ENCODE data around the gene KLHL1.
"Not testable (repeated sequence)": the region's sequence is repeated elsewhere in the genome, so short reads cannot be mapped to it uniquely, and the experiment has no call there.

KLHL1 gene, protein sequence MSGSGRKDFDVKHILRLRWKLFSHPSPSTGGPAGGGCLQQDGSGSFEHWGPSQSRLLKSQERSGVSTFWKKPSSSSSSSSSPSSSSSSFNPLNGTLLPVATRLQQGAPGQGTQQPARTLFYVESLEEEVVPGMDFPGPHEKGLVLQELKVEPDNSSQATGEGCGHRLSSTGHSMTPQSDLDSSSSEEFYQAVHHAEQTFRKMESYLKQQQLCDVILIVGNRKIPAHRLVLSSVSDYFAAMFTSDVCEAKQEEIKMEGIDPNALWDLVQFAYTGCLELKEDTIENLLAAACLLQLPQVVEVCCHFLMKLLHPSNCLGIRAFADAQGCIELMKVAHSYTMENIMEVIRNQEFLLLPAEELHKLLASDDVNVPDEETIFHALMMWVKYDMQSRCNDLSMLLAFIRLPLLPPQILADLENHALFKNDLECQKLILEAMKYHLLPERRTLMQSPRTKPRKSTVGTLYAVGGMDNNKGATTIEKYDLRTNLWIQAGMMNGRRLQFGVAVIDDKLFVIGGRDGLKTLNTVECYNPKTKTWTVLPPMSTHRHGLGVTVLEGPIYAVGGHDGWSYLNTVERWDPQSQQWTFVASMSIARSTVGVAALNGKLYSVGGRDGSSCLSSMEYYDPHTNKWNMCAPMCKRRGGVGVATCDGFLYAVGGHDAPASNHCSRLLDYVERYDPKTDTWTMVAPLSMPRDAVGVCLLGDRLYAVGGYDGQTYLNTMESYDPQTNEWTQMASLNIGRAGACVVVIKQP

DNA sequence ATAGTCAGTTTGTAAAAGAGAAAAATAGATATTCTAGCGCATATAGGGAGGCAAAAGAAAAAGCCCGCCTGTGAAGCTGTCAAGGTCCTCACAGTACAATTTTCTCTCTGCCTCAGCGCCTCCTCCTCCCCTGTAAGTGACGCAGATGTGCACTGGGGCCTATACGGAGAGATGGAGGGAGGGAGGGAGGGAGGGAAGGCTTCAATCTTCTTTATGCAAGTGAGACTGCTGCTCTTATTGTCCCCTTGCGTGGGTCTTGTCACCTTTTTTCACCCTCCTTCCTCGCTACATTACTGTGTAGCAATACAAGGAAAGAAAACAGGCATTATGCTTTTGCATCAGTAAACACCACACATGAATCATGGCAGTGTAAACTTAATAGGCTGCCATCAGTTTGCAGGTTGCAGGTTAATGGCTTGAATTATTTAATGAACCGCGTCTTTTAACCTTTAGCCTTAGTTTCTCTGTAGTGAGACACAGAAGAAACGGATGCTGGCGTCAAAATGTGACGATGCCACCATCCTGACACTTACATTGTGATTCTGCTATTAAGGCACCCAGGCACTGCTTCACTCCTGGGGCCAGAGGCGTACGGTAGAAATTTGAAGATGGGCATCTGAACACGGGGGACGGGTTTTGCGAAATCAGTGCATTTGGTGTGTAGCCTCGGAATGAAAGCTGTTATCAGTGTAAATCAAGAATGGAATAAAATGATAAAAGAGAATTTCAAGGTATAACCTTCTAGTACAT lies at the start of gene KLHL1:
Gene KLHL1, minus strand, starts transcription at position 97 of the 750 bp plus-strand sequence. CDS start 753 bp downstream, outside the sequence.
- DNase-seq (ENCODE audit: low read depth): no peak

DNA sequence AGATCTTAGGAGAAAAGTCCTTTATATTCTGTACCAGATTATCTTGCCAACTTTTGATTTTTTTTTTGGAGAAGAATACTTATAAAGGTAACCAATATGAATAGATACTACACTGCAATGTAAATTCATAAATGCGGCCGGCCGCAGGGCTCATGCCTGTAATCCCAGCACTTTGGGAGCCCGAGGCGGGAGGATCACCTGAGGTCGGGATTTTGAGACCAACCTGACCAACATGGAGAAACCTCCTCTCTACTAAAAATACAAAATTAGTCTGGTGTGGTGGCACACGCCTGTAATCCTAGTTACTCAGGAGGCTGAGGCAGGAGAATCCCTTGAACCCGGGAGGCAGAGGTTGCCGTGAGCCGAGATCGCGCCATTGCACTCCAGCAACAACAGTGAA lies 34.4 kb upstream of the KLHL1 start:
- not testable (repeated sequence) for DNase-seq (ENCODE audit: low read depth)

DNA sequence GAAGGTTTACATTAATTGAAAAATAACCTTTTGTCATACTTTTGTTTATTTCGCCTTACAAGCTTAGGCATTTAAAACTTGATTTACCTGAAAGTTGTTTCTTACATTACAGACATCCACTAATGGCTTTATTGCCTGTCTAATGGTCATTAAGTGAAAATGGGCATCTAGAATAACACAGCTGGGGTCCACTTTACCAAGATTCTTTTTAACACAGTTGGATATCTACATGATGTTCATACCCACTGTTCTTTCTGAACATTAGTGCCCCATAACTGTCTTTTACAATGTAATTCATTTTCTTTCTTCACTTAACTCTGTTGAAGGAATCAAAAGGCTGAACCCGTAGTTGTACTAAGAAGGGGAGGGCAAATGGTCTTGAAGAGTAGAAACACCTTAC lies 19.8 kb upstream of the KLHL1 start:
- DNase-seq (ENCODE audit: low read depth): no peak

DNA sequence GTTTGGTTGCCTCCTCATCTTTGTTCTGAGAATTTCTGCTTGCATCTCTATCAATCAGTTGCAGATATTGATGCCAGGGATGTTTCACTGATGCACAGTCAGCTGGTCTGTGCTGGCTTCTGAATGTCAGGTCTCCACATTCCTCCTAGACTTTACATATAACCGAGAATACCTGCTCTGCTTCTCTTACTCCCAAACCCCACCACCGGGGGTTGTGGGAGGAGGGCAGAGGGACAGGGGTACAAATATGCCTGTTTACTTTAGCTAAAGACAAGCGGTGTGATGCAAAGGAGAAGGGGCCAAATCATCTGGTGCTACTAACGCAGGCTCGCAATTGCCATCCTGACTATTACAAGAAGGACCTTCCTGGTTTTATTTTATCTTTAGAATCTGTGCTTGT lies 17.4 kb upstream of the KLHL1 start:
- DNase-seq (ENCODE audit: low read depth): no peak

DNA sequence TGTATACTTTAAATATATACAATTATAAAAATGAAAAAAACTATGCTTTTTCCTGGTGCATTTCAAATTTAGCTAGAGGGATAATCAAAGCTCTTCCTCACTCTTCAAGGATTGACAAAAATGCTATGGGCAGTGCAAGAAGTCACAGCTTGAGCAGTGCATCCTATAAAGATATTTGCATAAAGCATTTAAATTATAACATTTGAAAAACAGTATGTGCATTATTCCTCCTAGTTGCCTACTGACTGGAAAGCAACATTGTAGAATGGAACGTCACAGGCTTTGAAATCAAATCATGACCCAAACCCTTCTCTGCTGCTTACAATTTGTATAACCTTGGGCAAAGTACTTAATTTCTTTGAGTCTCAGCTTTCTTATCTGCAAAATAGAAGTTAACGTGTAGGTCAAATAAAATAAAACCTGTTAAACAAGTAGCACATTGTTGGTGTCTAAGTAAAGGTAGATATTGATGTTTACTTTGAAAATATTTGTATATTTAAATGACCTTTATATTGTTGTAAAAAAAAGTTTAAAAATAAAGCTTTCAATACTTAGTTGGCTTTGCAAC lies 9.2 kb upstream of the KLHL1 start:
- DNase-seq (ENCODE audit: low read depth): no peak

DNA sequence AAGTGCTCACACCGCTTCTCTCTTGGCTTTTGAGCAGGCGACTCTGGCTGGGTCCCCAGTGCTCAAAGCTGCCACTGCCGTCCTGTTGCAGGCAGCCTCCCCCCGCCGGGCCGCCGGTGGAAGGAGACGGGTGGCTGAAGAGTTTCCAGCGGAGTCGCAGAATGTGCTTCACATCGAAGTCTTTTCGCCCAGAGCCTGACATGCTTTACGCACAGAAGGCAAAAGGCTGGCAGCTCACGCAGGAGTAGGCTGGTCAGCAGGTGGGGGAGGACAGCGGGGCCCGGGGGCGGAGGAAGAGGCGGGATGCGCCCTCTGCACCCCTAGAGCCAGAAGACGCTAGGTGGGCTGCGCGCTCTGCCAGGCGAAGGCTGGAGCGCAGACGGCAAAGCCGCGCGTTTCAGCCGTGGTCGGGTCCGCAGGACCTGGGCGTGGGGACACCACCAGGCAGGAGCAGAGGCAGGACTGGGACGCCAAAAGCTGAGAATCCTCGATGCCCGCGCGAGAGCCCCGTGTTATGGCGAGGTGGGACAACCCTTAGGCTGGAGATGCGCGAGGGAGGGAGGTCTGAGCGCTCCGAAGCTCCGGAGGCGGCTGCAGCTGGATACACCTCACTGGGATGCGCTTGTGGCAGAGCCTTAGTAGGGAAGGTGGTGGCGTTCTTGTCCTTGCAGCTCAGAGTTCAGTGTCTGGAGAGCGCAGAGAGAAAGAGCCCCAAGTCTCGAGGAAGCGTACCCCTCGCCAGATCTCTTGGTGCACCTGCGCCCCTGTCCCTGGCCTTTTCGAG lies 562 bp downstream of the KLHL1 start, which contains the start of gene ATXN8OS:
Gene ATXN8OS, plus strand, starts transcription at position 329 of the 784 bp plus-strand sequence.
- no peak for DNase-seq (ENCODE audit: low read depth)

DNA sequence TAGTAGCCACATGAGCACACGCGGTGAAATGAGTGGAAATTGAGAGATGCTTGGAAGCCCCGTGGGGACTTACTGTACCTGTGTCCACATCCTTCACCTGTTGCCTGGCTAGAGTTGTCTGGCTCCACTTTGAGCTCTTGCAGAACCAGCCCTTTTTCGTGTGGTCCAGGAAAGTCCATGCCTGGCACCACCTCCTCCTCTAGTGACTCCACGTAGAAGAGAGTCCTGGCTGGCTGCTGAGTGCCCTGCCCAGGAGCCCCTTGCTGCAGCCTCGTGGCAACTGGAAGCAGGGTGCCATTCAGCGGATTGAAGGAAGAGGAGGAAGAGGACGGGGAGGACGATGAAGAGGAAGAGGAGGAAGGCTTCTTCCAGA lies 1.1 kb downstream of the KLHL1 start:
- DNase-seq (ENCODE audit: low read depth): no peak

DNA sequence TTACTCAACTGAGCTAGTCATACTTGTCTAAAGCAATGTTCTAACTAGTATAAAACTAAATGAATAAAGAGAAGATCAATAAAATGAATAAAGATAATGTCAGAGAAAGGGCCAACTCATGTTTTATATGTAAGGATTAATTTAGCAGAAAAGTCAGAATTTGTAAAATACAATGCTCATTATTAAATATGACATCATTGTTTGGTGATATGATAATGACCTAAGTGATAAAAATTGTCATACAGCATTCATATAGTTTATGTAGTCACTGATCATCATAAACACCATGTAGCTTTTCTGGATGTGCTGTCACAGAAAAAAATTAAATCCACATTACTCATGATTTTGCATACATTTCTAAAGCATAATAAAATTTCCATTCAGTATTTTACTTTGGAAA lies 3.8 kb downstream of the KLHL1 start:
- DNase-seq (ENCODE audit: low read depth): no peak

DNA sequence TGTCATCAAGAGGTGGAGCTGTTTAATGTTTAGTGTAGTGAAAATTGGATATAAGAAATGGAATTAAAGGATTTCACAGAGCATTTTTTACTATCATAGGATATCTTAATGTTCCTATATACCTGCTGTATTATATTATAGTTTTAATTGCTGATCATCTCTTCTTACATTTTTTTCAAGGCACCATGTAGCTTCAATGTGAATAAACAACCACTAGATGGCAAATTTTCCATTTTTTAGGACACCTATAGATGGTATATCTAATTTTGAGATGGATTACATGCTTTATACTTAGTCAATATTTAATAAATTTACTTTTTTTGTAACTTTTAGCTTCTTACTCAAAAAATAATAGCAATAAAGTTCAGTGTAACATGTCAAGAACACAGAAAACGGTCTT lies 9.6 kb downstream of the KLHL1 start:
- no peak for DNase-seq (ENCODE audit: low read depth)

DNA sequence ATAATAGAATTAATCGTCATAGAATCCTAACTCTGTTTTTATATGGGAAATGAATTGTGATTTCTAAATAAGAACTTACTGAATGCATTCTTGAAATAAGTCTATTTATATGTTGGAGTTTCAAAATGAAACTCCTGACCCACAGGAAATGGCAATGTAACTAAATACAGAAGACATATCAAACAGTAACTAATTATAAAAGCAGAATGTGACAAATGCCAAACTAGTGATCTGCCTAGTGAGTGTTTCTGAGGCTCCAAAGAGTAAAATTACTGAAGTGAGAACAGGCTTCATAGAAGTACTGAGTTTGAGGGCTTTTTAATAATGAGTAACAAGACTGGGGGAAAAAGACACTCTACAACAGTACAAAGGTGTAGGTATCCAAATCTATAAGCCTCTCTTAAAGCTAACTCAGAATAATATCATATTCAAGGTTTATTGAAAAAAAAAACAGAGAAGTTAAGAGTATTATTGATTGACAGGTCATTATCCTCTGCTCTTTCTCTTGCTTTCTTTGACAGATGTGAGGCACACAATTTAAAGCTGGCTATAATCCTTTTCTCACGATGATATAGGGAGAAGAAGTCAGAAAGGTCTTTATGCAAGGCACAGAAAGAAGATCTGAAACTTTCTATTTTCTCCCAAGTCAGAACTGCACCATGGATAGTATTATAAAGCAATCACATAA lies 18.1 kb downstream of the KLHL1 start:
- no peak for DNase-seq (ENCODE audit: low read depth)

DNA sequence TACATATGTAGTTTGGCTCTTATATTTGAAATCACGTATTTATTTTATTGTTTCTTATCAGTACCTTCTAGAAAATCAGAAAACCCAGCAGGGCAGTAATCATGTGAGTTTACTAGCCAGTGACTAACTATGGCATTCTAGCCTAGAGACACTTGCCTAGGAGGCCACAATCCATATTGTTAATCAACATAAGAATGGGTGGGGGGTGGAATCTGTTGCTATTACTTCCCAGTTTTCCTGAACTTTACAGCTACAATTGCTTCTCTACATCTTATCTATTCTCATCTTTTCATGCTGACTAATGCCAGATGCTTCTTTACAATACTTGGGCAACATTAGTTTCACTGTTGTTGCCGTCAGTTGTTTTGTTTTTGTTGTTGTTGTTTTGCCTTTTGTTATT lies 19.3 kb downstream of the KLHL1 start:
- no peak for DNase-seq (ENCODE audit: low read depth)

DNA sequence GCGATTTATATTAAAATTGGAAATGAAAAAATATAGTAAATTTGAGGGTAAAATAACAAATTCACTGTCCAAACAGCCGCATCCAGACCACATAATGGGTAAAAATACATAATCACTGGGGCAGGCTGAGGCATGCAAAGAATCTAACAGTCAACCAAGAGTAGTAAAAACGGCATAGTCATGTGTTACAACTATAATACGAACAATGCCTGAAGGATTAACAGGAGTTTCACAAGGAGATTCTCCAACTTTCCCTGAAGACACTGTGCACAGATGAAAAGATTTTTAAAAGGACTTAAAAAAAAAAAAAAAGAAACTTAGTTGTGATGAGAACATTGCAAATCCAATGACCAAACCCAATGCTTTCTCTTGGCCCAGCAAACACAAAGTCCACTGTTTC lies 21.0 kb downstream of the KLHL1 start:
- no peak for DNase-seq (ENCODE audit: low read depth)

DNA sequence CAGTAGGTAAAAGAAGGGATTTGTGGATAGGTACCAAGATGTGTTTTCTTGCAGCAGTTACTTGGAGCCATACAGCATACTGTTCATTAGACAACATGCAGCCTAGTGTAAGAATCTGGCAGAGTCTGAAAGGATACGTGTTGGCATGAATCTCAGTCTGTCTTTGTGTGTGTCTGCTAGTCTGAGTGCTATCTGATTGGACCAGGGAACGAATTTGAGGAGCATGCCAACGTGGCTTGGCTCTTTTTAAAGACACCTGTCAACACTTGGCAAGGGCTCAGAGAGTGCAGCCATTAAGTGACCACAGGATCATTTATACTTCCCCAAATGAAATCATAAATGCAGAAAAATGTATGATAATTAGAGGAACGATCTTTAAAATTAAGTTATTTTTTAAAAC lies 28.2 kb downstream of the KLHL1 start:
- DNase-seq (ENCODE audit: low read depth): no peak

DNA sequence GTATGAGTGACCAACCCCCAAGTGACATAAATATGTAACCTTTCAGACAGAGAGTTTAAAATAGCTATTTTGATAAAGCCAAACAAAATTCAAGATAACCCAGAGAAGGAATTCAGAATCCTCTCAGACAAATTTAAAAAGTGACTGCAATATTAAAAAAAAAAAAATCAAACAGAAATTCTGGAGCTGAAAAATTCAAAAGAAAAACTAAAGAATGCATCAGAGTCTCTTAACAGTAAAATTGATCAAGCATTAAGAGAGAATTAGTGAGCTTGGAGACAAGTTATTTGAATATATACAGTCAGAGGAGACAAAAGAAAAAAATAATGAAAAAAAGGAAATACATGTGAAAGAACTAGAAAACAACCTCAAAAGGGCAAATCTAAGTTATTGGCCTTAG lies 53.7 kb downstream of the KLHL1 start:
- no peak for DNase-seq (ENCODE audit: low read depth)

DNA sequence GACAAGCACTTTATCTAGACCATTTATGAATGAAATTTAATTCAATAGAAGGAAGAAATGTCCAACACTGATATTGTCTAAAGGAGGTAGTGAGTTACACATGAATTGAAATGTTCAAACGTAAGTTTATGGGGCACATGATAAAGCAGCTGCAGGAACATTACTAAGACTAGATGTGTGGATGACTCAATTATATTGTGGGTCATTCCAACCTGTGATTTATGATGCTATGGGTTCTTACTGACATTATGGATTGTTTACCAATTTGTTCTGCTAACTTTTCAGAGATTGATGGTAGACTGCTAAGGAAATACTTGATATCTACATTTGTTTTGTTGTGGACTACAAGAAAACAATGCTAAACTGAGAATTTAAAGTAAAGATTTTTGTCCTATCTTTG lies 56.7 kb downstream of the KLHL1 start:
- DNase-seq (ENCODE audit: low read depth): no peak

DNA sequence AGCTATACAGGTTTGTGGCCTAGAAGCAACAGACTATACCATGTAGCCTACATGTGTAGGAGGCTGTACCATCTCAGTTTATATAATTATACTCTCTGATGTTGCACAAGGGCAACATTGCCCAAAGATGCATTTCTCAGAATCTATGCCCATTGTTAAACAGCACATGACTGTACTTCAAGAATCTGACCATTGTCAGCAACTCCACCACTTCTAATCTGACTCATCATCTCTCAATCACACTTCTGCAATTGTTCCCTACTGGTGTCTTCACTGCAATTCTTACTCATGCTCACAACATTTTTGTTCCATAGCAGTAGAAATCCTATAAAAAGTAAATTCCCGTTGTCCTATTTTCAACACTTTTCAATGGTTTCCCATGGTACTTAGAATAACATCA lies 64.6 kb downstream of the KLHL1 start:
- DNase-seq (ENCODE audit: low read depth): no peak

DNA sequence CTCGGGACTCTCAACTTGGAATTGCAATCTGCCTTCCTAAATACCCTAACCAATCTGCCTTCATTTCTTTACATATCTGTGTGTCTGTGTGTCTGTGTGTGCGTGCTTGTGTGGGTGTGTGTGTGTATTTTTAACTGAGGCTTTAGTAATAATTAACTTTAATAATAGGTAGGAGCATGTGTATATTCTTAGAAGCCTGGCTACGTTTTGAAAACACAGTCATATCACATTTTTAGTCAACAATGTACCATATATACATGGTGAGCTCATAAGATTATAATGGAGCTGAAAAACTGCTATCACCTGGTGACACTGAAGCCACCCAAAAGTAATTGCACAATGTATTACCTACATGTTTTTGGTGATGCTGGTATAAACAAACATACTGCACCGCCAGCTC lies 66.1 kb downstream of the KLHL1 start:
- DNase-seq (ENCODE audit: low read depth): no peak

DNA sequence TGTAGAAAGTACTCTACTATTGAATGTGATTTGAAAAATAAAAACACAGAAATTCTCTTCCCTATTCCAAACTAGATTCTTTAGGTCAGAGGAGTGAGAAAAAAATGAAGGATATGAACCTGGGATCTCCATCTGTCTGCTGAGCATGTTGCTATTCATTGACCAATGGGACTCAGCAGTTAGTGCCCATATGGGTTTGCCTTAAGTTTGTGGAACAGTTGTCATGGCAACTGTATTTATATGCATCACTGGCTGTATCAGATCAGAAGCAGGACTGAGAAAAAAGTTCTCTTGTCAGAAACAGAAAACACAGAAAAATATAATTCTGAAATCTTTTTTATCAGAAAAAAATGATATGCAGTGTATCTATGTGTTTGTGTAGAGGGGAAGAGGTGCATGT lies 74.0 kb downstream of the KLHL1 start:
- no peak for DNase-seq (ENCODE audit: low read depth)

DNA sequence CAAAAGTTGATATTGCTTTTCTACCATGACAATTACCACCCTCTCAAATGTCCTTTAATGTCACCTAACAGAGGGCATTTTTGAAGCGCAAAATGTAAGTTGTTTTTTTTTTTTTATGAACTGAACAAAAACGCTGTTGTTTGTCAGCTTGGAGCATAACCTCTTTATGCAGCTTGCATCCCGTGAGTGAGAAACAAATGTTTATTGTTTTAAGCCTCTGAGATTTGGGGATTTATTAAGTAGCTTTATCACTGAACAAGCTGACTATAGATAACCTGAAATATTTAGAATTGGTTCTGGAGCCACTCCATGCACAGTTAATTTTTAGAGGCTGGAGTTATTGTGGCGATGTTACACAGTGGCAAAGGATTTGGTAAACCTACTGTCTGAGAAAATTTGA lies 80.7 kb downstream of the KLHL1 start:
- no peak for DNase-seq (ENCODE audit: low read depth)

DNA sequence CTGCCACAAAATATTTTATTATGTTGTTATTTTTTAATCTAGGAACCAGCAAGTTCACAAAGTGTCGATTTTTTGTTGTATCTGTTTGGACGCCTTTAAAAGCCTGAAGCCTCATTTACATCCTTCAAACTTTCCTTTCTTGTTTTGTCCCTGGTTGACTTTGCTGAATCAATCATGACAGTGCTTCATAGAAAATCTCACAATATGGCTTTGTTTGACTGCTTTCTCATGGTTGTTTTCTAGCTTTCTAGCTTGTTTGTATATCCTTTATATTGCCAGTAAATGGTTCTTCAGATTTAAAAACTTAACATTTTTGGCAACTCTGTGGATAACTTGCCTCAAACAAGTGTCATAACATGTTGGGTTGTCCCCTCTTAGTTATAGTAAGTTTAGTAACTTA lies 84.7 kb downstream of the KLHL1 start:
- DNase-seq (ENCODE audit: low read depth): no peak

DNA sequence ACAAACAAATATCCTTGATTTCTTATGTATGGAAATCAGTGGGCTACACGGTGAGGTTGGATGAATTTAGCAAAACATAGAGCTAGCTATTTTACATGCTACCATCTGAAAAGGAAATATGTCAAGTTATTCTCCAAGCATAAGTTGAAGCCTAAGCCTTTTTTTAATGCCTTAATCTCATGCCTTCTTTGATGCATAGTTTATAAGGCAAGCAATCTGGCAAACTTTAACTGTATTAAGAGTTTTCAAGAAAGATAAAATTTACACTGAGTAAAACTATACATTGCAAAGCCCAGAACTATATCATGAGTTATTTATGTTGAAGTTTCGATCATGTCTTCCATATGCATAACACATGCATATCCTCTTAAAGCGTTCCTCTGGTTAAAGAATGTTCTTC lies 85.6 kb downstream of the KLHL1 start:
- DNase-seq (ENCODE audit: low read depth): no peak

Data from stimulated activated CD8-positive, alpha-beta memory T cell treated with anti-CD3 and anti-CD28 coated beads, Interleukin-15, amount 100 ng/mL, for 24 hours (primary cell).